Smooth muscle cell (in vitro differentiated cells): ENCODE measurements around the gene CAMK2B. TPM values are rescaled to one million over a fixed set of nuclear protein-coding genes. Genes with fewer than 3 reads are reported as not detected.

Source experiments
- DNase-seq: peaks from one replicate; lab custom pipeline; 2025; ENCODE audit not compliant: unreplicated experiment; lab: John Stamatoyannopoulos, UW
- H2AFZ ChIP-seq: fragments of 200-600 bp; sonication (generic); 2 replicates; pipeline ENCODE4 v1.6.0; 2016; ENCODE audit warnings: antibody characterized with exemption, low read depth, mild to moderate bottlenecking
- H3F3A ChIP-seq: fragments of 200-600 bp; sonication (generic); 2 replicates; pipeline ENCODE4 v1.6.0; 2017; ENCODE audit warnings: antibody characterized with exemption, low read depth
- H3K27ac ChIP-seq: fragments of 200-600 bp; sonication (generic); 2 replicates; pipeline ENCODE4 v1.5.1; 2016; ENCODE audit warnings: low read depth, mild to moderate bottlenecking
- H3K27me3 ChIP-seq: fragments of 200-600 bp; sonication (generic); 2 replicates; pipeline ENCODE4 v1.6.1; 2016; ENCODE audit warnings: low read depth, mild to moderate bottlenecking
- H3K36me3 ChIP-seq: fragments of 200-600 bp; sonication (generic); 2 replicates; pipeline ENCODE4 v1.5.1; 2016; ENCODE audit warnings: low read depth
- H3K4me1 ChIP-seq: fragments of 200-600 bp; sonication (generic); 2 replicates; pipeline ENCODE4 v1.5.1; 2016; ENCODE audit warnings: low read depth
- H3K4me2 ChIP-seq: fragments of 200-600 bp; sonication (generic); 2 replicates; pipeline ENCODE4 v1.6.0; 2016; ENCODE audit warnings: mild to moderate bottlenecking
- H3K4me3 ChIP-seq: fragments of 200-600 bp; sonication (generic); 2 replicates; pipeline ENCODE4 v1.5.1; 2016; ENCODE audit warnings: mild to moderate bottlenecking
- H3K79me2 ChIP-seq: fragments of 200-600 bp; sonication (generic); 2 replicates; pipeline ENCODE4 v1.6.0; 2016; ENCODE audit warnings: low read depth, mild to moderate bottlenecking
- H3K9ac ChIP-seq: fragments of 200-600 bp; sonication (generic); 2 replicates; pipeline ENCODE4 v1.6.0; 2016; ENCODE audit warnings: low read depth
- H3K9me3 ChIP-seq: fragments of 200-600 bp; sonication (generic); replicated peaks from 2 replicates; pipeline ENCODE4 v1.5.1; 2016; ENCODE audit warnings: low read depth
- H4K20me1 ChIP-seq: fragments of 200-600 bp; sonication (generic); 2 replicates; pipeline ENCODE4 v1.6.0; 2016; ENCODE audit warnings: low read depth
- CTCF ChIP-seq: fragments of 200-600 bp; sonication (generic); IDR thresholded peaks from 2 replicates; pipeline ENCODE4 v1.5.1; 2017; ENCODE audit warnings: borderline replicate concordance, mild to moderate bottlenecking, antibody characterized with exemption; ENCODE audit not compliant: insufficient read depth, poor library complexity, severe bottlenecking
- WGBS: methylation state at CpG from one replicate; pipeline ENCODE4 v1.1.7; 2016; ENCODE audit warnings: low lambda C conversion rate; 5-methylcytosine and 5-hydroxymethylcytosine counted together
- polyA plus RNA-seq: library from polyadenylated mRNA; unstranded; fragments of >200 nt; fragmentation: Nextera tagmentation; extraction: Ambion mirVana; gene quantifications from 2 replicates; pipeline ENCODE4 v1.2.1, GENCODE V29; 2016
- total RNA-seq: library from RNA; depleted of rRNA; stranded (reverse); fragments of >200 nt; gene quantifications from 2 replicates; pipeline ENCODE4 v1.2.3, GENCODE V29; 2014

Gene CAMK2B
- total and polyA plus RNA-seq, 2 experiments from 2014 or later, result not detected

DNA sequence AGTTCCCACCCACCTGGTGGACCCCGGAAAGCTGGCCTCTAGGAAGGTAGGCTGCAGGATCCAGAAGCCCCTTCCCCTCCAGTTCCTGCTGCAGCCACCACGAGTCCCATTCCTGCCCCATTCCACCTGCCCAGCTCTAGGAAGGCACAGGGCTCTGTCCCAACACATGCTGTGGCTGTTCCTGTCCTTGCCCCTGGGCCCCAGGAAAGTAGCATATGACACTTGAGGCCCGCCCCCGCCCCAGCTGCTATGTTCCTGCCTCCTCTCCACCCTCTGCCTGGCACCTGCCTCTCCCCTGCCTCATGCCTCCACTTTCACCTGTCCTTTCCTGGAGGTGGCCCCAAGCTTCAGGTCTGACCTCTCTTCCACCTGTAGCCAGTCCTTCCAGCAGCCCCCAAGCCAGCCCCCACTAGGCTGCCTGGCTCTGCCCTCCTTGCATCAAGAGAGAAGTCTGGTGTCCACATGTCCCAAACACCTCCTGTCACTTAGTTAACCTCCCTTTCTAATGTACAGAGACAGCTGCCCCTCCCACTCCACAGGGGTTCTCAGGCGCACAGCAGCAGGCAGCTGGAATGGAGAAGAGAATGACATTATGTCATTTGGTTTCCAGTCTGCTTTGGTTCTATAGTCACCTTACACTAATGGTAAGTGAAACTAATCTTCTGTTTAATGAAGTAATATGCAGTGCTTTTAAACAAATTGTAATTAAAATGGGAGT, 101.9 kb downstream of the CAMK2B start:
- Histone ChIP-seq H3K79me2 (no peaks in the 10 kb centered on the region), H3K4me3 (no peak overlapping the region), H3K4me1 (peaks cover 5% of the 10 kb centered on the region), H3K27ac (no peak overlapping the region), H3F3A (no peaks in the 10 kb centered on the region), H2AFZ (no peak overlapping the region), H3K36me3 (no peaks in the 10 kb centered on the region), H3K4me2 (no peak overlapping the region), H4K20me1 (no peaks in the 10 kb centered on the region), H3K9ac (no peak overlapping the region), H3K27me3 (no peaks in the 10 kb centered on the region), H3K9me3 (no peaks in the 10 kb centered on the region)
- DNase-seq, result no peak
- no peak for TF ChIP-seq CTCF
- 64% methylated on average over 5 of the region's 5 CpGs for WGBS

DNA sequence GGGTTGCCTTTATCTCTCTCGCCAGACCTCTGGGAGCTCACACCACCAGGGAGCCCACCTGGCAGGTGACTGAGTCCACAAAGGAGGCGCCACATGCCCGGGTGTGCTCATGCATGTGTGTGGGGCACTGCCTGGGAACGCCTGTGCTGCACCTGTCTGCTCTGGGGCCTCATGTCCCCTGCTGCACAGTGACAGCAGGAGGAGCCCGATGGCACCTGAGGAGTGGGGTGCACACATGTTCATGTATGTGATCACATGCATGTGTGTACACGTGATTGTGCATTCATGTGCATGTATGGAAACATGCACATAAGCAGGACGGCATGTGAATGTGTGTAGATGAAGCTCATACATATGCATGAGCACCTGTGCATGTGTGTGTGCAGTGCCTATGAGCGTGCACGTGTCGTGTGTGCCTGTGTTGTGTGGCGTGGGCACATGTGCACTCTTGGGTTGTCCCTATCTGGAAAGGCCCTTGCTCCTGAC, 102.6 kb downstream of the CAMK2B start:
- H3K36me3 ChIP-seq, result no peaks in the 10 kb centered on the region
- no peak overlapping the region for H2AFZ ChIP-seq
- no peak overlapping the region for H3K4me3 ChIP-seq
- H3K9me3 ChIP-seq, result no peaks in the 10 kb centered on the region
- DNase-seq, result no peak
- no peak overlapping the region for H3K27ac ChIP-seq
- H3K4me1 ChIP-seq, result peaks cover 9% of the 10 kb centered on the region
- H3K9ac ChIP-seq, result no peak overlapping the region
- WGBS, result 87% methylated on average over 11 of the region's 11 CpGs
- TF ChIP-seq CTCF, result no peak
- no peaks in the 10 kb centered on the region for H3F3A ChIP-seq
- H3K27me3 ChIP-seq, result no peaks in the 10 kb centered on the region
- H4K20me1 ChIP-seq, result no peaks in the 10 kb centered on the region
- H3K79me2 ChIP-seq, result no peaks in the 10 kb centered on the region
- no peak overlapping the region for H3K4me2 ChIP-seq

DNA sequence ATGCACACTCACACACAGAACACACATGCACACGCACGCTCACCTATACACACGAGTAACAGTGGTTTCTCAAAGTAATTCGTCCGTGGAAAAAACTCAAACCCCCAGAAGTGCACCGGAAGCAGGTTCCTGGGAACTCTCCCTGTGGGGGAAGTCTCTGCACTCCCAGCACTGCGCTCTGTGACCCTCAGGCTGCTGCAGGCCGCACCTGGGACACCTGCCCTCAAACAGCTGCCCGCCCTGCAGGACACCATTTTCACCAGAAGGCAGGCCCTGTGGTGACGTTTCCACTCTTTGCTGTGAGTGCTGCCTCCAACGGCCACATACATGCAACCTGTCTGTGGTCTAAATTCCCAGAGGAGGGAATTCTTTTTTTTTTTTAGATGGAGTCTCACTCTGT, 103.3 kb downstream of the CAMK2B start:
- no peak for DNase-seq
- no peaks in the 10 kb centered on the region for H3K27me3 ChIP-seq
- no peak overlapping the region for H3K4me3 ChIP-seq
- no peak overlapping the region for H3K9ac ChIP-seq
- no peaks in the 10 kb centered on the region for H3K9me3 ChIP-seq
- no peaks in the 10 kb centered on the region for H3K79me2 ChIP-seq
- no peak overlapping the region for H3K4me2 ChIP-seq
- H3K4me1 ChIP-seq, result peaks cover 9% of the 10 kb centered on the region
- no peak for TF ChIP-seq CTCF
- H3K27ac ChIP-seq, result no peak overlapping the region
- no peaks in the 10 kb centered on the region for H3F3A ChIP-seq
- H3K36me3 ChIP-seq, result no peaks in the 10 kb centered on the region
- no peak overlapping the region for H2AFZ ChIP-seq
- 91% methylated on average over 11 of the region's 11 CpGs for WGBS
- no peaks in the 10 kb centered on the region for H4K20me1 ChIP-seq
